Keratinocyte (primary cell): Measurements from ENCODE around the gene PRKAR1B. TPM values are rescaled to one million over a fixed set of nuclear protein-coding genes. Genes with fewer than 3 reads are reported as not detected.

ENCODE experiments used
- DNase-seq: peaks from one replicate; pipeline ENCODE4 v3.0.0-alpha.2; 2011; ENCODE audit warnings: low read depth, missing footprints, low spot score
- FAIRE-seq: peaks from 2 replicates; lab custom pipeline; 2011; peaks lifted over from hg19 to GRCh38; lab: Jason Lieb, UNC
- H2AFZ ChIP-seq: 2 replicates; pipeline ENCODE4 v1.6.0; 2012; ENCODE audit warnings: low read length, control low read depth, inconsistent platforms; ENCODE audit not compliant: control insufficient read depth
- H3K27ac ChIP-seq: 2 replicates; pipeline ENCODE4 v1.5.1; 2011; ENCODE audit warnings: low read length; ENCODE audit not compliant: control insufficient read depth, insufficient read depth
- H3K27me3 ChIP-seq: 3 replicates; pipeline ENCODE4 v1.6.0; 2011; ENCODE audit warnings: low read length; ENCODE audit not compliant: control insufficient read depth, insufficient read depth; ENCODE audit errors: extremely low read depth
- H3K36me3 ChIP-seq, 2 experiments: 2 replicates in 1 of 2; 3 replicates in 1 of 2; pipeline ENCODE4 v1.5.1; 2011; ENCODE audit warnings: low read length in 2 of 2, mild to moderate bottlenecking in 1 of 2; ENCODE audit not compliant: control insufficient read depth in 2 of 2, insufficient read depth in 2 of 2; ENCODE audit errors: extremely low read depth in 1 of 2
- H3K4me1 ChIP-seq: 3 replicates; pipeline ENCODE4 v1.5.1; 2011; ENCODE audit warnings: low read length; ENCODE audit not compliant: control insufficient read depth, insufficient read depth; ENCODE audit errors: extremely low read depth
- H3K4me2 ChIP-seq: 3 replicates; pipeline ENCODE4 v1.6.0; 2011; ENCODE audit warnings: low read depth, low read length; ENCODE audit not compliant: control insufficient read depth, insufficient read depth; ENCODE audit errors: extremely low read depth
- H3K4me3 ChIP-seq, 3 experiments: fragments of 200-600 bp in 1 of 3; sonication (generic) in 1 of 3; 2 replicates in 2 of 3; 3 replicates in 1 of 3; pipeline ENCODE4 v1.5.1; 2011 to 2016; ENCODE audit warnings: low read length in 3 of 3, mild to moderate bottlenecking in 3 of 3, control low read depth in 2 of 3, inconsistent platforms in 1 of 3, low read depth in 1 of 3, mixed read lengths in 1 of 3, mixed run types in 1 of 3, moderate library complexity in 1 of 3; ENCODE audit not compliant: control insufficient read depth in 2 of 3, insufficient read depth in 2 of 3; ENCODE audit errors: extremely low read depth in 1 of 3
- H3K79me2 ChIP-seq: 2 replicates; pipeline ENCODE4 v1.6.0; 2012; ENCODE audit warnings: low read length; ENCODE audit not compliant: control insufficient read depth, insufficient read depth
- H3K9ac ChIP-seq: 3 replicates; pipeline ENCODE4 v1.6.0; 2011; ENCODE audit warnings: low read length; ENCODE audit not compliant: control insufficient read depth, insufficient read depth; ENCODE audit errors: extremely low read depth
- H3K9me1 ChIP-seq: 3 replicates; pipeline ENCODE4 v1.6.0; 2011; ENCODE audit warnings: low read length; ENCODE audit not compliant: control insufficient read depth, insufficient read depth; ENCODE audit errors: extremely low read depth
- H3K9me3 ChIP-seq: 2 replicates; pipeline ENCODE4 v1.5.1; 2012; ENCODE audit warnings: low read depth, low read length; ENCODE audit not compliant: control insufficient read depth
- H4K20me1 ChIP-seq: 3 replicates; pipeline ENCODE4 v1.6.0; 2011; ENCODE audit warnings: low read length; ENCODE audit not compliant: control insufficient read depth, insufficient read depth; ENCODE audit errors: extremely low read depth
- CTCF ChIP-seq, 3 experiments: IDR thresholded peaks in 1 of 3; conservative IDR thresholded peaks in 1 of 3; optimal IDR thresholded peaks in 1 of 3; 2 replicates in 2 of 3; 3 replicates in 1 of 3; pipeline versions ENCODE3 to v1.5.1; 2011; ENCODE audit warnings: low read length in 3 of 3, mild to moderate bottlenecking in 3 of 3, moderate library complexity in 2 of 3, control low read depth in 1 of 3, inconsistent platforms in 1 of 3; ENCODE audit not compliant: insufficient read depth in 2 of 3; ENCODE audit errors: extremely low read depth in 1 of 3
- EZH2 ChIP-seq: IDR thresholded peaks from one replicate; pipeline ENCODE4 v1.6.1; 2012; ENCODE audit warnings: inconsistent platforms, mild to moderate bottlenecking, low read length, moderate library complexity
- dilution Hi-C: fragments of 300-500 bp; cut with MboI; formaldehyde crosslinking; loops from one replicate; pipeline ENCODE4 v1.7.0; 2020; ENCODE audit warnings: low sequenced_read_pairs; ENCODE audit not compliant: extremely low pct_ligation_motif_present
- polyA plus RNA-seq, 5 experiments: library from polyadenylated mRNA; depleted of rRNA in 3 of 5; stranded (reverse) in 3 of 5; stranded (forward) in 1 of 5; unstranded in 1 of 5; fragments of >200 nt; gene quantifications; 1 replicate in 1 of 5; 2 replicates in 3 of 5; 3 replicates in 1 of 5; pipeline versions ENCODE4 v1.2.1 to v1.2.3, GENCODE V29; 2011 to 2012; ENCODE audit warnings: missing spikeins in 2 of 5, low read depth in 1 of 5, low replicate concordance in 1 of 5

PRKAR1B gene
- polyA plus RNA-seq, 1 donor (not counting 4 experiments of a cell fraction or from before 2014, with no cell fraction given): 10.8 TPM

DNA sequence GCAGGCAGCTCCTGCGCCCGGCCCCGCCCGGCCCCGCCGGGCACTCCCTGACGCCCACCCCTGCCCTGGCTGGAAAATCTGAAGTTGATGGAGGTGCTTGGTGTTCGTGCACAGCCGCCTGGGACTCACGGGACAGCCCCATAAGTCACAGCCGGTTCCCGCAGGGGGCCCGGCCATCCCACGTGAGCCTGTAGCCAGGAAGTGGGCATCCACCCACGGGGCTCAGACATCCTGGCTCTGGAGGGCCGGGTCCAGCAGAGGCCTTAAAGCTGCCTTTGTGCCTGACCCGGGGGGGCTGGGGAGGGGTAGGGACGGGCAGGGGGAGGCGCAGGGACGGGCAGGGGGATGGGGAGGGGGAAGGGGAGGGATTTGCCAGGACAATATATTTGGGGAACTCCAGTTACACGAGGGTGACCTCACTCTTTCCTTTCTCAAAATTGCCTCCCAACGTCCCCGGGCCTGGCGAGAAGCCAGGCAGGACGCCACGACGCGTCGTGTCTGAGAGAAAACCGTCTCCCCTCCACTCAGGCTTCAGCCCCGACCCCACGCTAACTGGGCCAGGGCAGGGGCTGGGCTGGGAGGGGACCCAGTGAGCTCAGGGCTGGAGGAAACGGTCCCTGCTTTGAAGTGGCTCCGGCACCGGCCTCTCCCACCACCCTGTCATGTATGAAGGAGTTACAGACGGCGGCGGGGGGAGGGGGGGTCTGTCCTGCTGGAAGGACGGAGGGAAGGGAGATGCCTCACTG lies 125.3 kb downstream of the PRKAR1B start:
- no peak for DNase-seq
- Histone ChIP-seq H3K79me2 (no peaks in the 10 kb centered on the region), H3K27ac (no peak overlapping the region), H3K9me3 (no peaks in the 10 kb centered on the region), H3K4me1 (no peaks in the 10 kb centered on the region), H4K20me1 (no peaks in the 10 kb centered on the region), H3K9ac (no peak overlapping the region), H3K36me3 (no peaks in the 10 kb centered on the region), H3K27me3 (no peaks in the 10 kb centered on the region), H3K4me2 (no peak overlapping the region), H3K9me1 (no peaks in the 10 kb centered on the region), H2AFZ (no peak overlapping the region), H3K4me3 (no peak overlapping the region)
- TF ChIP-seq CTCF (optimal IDR thresholded peaks at IDR 0.05 in 1 of 3, IDR thresholded peaks at IDR 0.05 in 1 of 3, conservative IDR thresholded peaks at IDR 0.05 in 1 of 3; ENCODE audit: extremely low read depth in 1 of 3, insufficient read depth in 2 of 3, low read length in 3 of 3) (no peak), EZH2 (no peak)
- no peak for FAIRE-seq
- dilution Hi-C loops: no loop called here

- FAIRE-seq: no peak
- no peak overlapping the region for H3K27ac ChIP-seq
- no peak for TF ChIP-seq EZH2
- no peak for TF ChIP-seq CTCF (optimal IDR thresholded peaks at IDR 0.05 in 1 of 3, IDR thresholded peaks at IDR 0.05 in 1 of 3, conservative IDR thresholded peaks at IDR 0.05 in 1 of 3; ENCODE audit: extremely low read depth in 1 of 3, insufficient read depth in 2 of 3, low read length in 3 of 3)
- dilution Hi-C loops: no loop called here
- no peaks in the 10 kb centered on the region for H4K20me1 ChIP-seq
- no peak overlapping the region for H3K9ac ChIP-seq
- H3K9me3 ChIP-seq: no peaks in the 10 kb centered on the region
- no peak overlapping the region for H2AFZ ChIP-seq
- no peaks in the 10 kb centered on the region for H3K79me2 ChIP-seq
- H3K4me1 ChIP-seq: no peaks in the 10 kb centered on the region
- no peaks in the 10 kb centered on the region for H3K36me3 ChIP-seq
- no peak overlapping the region for H3K4me2 ChIP-seq
- H3K27me3 ChIP-seq: no peaks in the 10 kb centered on the region
- no peak for DNase-seq
- no peak overlapping the region for H3K4me3 ChIP-seq
- H3K9me1 ChIP-seq: no peaks in the 10 kb centered on the region
Observed at GRCh38 chr7:601036-601594, 126.0 kb downstream of the PRKAR1B start.
